ENCODE results near the gene CCNK.
A peak's percentile ranks its signal among the peaks of the same experiment; 100 is the strongest.

Gene CCNK

GRCh38 chr14:99508896-99509629 is 27.9 kb downstream of the CCNK start:
- DNase-seq (ENCODE audit: low spot score), result no peak

- DNase-seq (ENCODE audit: low spot score), result no peak
Observed at GRCh38 chr14:99509871-99510555, 28.8 kb downstream of the CCNK start.

- DNase-seq (ENCODE audit: low spot score), result no peak
Observed at GRCh38 chr14:99510556-99511139, 29.4 kb downstream of the CCNK start.

- no peak for DNase-seq (ENCODE audit: low spot score)
Observed at GRCh38 chr14:99511421-99512109, 30.4 kb downstream of the CCNK start.

- DNase-seq (ENCODE audit: low spot score), result no peak
Observed at GRCh38 chr14:99512110-99512449, 30.9 kb downstream of the CCNK start.

GRCh38 chr14:99512571-99513182 is 31.5 kb downstream of the CCNK start:
- no peak for DNase-seq (ENCODE audit: low spot score)

- DNase-seq (ENCODE audit: low spot score), result no peak
Observed at GRCh38 chr14:99513183-99513694, 32.0 kb downstream of the CCNK start.

- DNase-seq (ENCODE audit: low spot score), result no peak
Observed at GRCh38 chr14:99513946-99514551, 32.8 kb downstream of the CCNK start.

- DNase-seq (ENCODE audit: low spot score), result no peak
Observed at GRCh38 chr14:99514552-99515300, 33.5 kb downstream of the CCNK start.

- no peak for DNase-seq (ENCODE audit: low spot score)
Observed at GRCh38 chr14:99515301-99516155, 34.3 kb downstream of the CCNK start.

GRCh38 chr14:99516156-99516870 is 35.1 kb downstream of the CCNK start:
- DNase-seq (ENCODE audit: low spot score), result no peak

GRCh38 chr14:99516871-99517642 is 35.8 kb downstream of the CCNK start:
- no peak for DNase-seq (ENCODE audit: low spot score)

- DNase-seq (ENCODE audit: low spot score), result no peak
Observed at GRCh38 chr14:99517643-99518381, 36.6 kb downstream of the CCNK start.

GRCh38 chr14:99518441-99519346 is 37.5 kb downstream of the CCNK start:
- peak; percentile 79 for DNase-seq (ENCODE audit: low spot score)

- no peak for DNase-seq (ENCODE audit: low spot score)
Observed at GRCh38 chr14:99519347-99519881, 38.2 kb downstream of the CCNK start.

- DNase-seq (ENCODE audit: low spot score), result no peak
Observed at GRCh38 chr14:99519931-99520421, 38.8 kb downstream of the CCNK start.

Data from kidney tubule cell (primary cell).